Lower leg skin (tissue), 3 donors: ENCODE measurements around the gene MINDY4.

Experiments
- CTCF ChIP-seq, 3 donors: fragments of 450-650 bp; IDR thresholded peaks; one replicate each; pipeline ENCODE4 v1.5.1; 2016; ENCODE audit warnings: antibody characterized with exemption in 3 of 3, mild to moderate bottlenecking in 3 of 3, moderate library complexity in 2 of 3
- POLR2A ChIP-seq, 2 donors: fragments of 450-650 bp; IDR thresholded peaks; one replicate each; pipeline ENCODE4 v1.6.1; 2016 to 2017; ENCODE audit warnings: antibody characterized with exemption in 2 of 2, mild to moderate bottlenecking in 1 of 2, moderate library complexity in 1 of 2

- TF ChIP-seq CTCF (IDR thresholded peaks at IDR 0.05) (no peak), POLR2A (IDR thresholded peaks at IDR 0.05) (no peak)
These were observed 65.8 kb downstream of the MINDY4 start for GRCh38 chr7:30836991-30837390.
